ENCODE measurements around the gene MB21D2. TPM values are rescaled to one million over a fixed set of nuclear protein-coding genes. Genes with fewer than 3 reads are reported as not detected.

The MB21D2 gene
- total RNA-seq, 3 donors from 2014 or later, result 1.9 to 4.0 (median 2.7) TPM

DNA sequence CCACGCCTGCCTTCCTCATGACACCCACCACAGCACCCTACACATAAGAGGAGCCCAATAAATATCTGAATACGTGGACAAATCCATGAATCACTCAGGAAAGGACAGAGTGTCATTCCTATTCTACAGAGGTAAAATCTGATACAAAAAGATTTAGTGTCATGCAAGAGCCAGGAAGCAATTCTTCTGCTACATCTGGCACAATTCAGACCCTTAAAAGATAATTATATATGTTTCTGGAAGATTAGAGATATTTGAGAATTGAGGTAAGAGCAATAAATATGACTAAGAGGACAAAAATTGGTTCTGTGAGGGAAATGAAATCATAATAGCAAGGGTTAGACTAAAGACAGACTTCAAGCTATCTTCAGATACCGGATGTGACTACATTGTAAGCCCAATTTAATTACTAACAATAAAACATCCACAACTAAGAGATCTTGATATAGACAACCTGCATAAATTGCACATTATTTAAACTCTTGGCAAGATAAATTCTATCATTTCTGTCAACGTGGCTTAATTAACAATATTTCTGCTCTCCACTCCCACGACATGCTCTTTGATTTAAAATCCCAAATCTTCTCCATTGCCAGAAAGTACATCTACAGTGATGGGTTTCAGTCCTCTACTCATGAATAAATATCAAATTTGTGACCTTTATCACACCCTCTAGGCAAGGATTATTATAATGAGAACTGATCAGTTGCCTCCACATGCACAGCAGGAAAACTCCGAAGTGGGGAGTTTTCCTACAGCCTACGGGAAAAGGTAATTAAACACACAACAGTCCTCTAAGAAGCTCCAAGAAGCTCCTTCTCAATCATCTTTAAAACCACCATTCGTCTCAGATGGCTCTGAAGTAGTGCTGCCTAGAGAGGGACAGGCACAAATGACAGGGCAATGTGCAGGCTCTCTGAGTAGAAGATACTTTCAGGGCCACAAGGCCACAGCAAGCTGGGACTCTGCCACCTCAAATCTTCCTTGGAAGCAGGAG lies 32.6 kb downstream of the MB21D2 start:
- Histone ChIP-seq H3K9me3 (no peaks in the 10 kb centered on the region), H3K36me3 (ENCODE audit: low read depth) (no peaks in the 10 kb centered on the region), H3K4me1 (ENCODE audit: low read depth) (peaks cover 3% of the 10 kb centered on the region), H3K4me3 (no peak overlapping the region)
- ATAC-seq, result no peak
- DNase-seq, result no peak
- intact Hi-C loops (cut with DNase I, micrococcal nuclease), result no loop called here
- TF ChIP-seq, protein P1, sequence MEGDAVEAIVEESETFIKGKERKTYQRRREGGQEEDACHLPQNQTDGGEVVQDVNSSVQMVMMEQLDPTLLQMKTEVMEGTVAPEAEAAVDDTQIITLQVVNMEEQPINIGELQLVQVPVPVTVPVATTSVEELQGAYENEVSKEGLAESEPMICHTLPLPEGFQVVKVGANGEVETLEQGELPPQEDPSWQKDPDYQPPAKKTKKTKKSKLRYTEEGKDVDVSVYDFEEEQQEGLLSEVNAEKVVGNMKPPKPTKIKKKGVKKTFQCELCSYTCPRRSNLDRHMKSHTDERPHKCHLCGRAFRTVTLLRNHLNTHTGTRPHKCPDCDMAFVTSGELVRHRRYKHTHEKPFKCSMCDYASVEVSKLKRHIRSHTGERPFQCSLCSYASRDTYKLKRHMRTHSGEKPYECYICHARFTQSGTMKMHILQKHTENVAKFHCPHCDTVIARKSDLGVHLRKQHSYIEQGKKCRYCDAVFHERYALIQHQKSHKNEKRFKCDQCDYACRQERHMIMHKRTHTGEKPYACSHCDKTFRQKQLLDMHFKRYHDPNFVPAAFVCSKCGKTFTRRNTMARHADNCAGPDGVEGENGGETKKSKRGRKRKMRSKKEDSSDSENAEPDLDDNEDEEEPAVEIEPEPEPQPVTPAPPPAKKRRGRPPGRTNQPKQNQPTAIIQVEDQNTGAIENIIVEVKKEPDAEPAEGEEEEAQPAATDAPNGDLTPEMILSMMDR (IDR thresholded peaks at IDR 0.05), result no peak

DNA sequence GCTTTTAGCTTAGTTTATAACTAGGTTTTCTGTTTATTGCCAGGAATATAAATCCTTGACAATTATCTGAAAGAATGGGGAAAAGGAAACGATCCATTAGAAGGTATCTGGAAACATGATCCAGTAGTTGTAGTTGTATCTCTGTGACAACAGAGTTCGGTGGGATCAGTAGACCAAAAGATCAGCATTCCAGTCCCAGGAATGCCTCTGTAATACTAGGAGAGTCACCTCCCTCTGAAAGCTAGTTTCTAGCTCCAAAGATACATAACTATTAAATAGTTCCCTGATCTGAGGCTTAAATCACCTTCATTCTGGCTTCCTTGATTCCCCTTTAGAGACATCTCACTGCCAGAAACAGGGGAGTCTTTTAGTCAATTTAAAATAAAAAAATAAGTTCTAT lies 34.1 kb downstream of the MB21D2 start:
- Histone ChIP-seq H3K36me3 (ENCODE audit: low read depth) (no peaks in the 10 kb centered on the region), H3K9me3 (no peaks in the 10 kb centered on the region), H3K4me1 (ENCODE audit: low read depth) (no peaks in the 10 kb centered on the region), H3K4me3 (no peak overlapping the region)
- intact Hi-C loops (cut with DNase I, micrococcal nuclease), result no loop called here
- ATAC-seq, result no peak
- TF ChIP-seq, protein P1 (IDR thresholded peaks at IDR 0.05), result no peak
- DNase-seq, result no peak

DNA sequence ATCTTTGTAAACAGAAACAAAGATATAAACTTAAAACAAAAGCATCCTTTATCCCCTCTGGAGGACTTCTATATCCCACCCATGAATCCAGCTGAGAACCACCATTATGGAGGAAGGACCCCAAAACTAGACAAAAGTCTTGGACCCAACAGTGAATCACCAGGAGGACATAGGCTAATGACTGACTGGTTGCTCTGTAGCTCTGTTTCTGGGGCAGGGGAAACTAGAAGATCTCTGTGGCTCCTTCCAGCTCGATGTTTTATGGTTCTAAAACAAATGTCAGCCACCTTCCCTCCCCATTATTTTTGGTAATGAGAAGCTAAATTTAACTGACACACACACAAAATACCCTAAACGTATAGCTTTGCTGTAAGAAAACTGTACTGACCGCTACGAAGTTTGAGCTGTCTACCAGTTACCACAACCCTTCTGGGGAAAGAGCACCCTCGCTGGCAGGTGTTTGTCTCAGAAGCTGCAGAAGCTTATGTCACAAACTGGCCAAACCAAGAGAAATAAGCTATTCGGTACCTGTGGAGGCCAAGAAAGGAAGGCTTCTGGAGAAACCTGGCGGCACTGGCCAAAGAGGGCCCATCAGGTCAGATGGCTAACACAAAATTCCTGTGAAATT lies 36.4 kb downstream of the MB21D2 start:
- intact Hi-C loops (cut with DNase I, micrococcal nuclease), result no loop called here
- Histone ChIP-seq H3K4me1 (ENCODE audit: low read depth) (no peaks in the 10 kb centered on the region), H3K4me3 (no peak overlapping the region), H3K9me3 (no peaks in the 10 kb centered on the region), H3K36me3 (ENCODE audit: low read depth) (no peaks in the 10 kb centered on the region)
- TF ChIP-seq, protein P1 (IDR thresholded peaks at IDR 0.05), result no peak
- ATAC-seq, result no peak
- DNase-seq, result no peak

DNA sequence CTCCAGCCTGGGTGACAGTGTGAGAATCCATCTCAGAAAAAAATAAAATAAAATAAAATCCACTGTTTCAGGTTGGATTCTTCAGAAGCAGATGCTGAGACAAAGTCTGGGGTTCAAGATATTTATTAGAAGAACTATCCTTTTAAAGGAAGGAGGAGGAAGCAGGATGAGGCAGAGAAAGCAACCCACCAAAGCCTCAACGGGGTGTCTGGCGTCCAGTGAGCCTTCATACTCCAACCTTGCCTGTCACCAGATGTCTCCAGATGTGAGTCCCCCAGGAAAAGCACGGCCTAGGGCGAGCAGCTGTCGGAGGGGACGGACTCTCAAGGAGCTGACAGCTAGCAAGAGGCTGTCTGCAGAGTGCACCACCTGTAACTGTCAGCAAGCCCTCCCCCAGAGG lies 37.3 kb downstream of the MB21D2 start:
- H3K4me1 ChIP-seq (ENCODE audit: low read depth), result no peaks in the 10 kb centered on the region
- no peaks in the 10 kb centered on the region for H3K36me3 ChIP-seq (ENCODE audit: low read depth)
- TF ChIP-seq, protein P1 (IDR thresholded peaks at IDR 0.05), result no peak
- intact Hi-C loops (cut with DNase I, micrococcal nuclease), result no loop called here
- no peaks in the 10 kb centered on the region for H3K9me3 ChIP-seq
- no peak overlapping the region for H3K4me3 ChIP-seq
- no peak for DNase-seq
- ATAC-seq, result no peak

DNA sequence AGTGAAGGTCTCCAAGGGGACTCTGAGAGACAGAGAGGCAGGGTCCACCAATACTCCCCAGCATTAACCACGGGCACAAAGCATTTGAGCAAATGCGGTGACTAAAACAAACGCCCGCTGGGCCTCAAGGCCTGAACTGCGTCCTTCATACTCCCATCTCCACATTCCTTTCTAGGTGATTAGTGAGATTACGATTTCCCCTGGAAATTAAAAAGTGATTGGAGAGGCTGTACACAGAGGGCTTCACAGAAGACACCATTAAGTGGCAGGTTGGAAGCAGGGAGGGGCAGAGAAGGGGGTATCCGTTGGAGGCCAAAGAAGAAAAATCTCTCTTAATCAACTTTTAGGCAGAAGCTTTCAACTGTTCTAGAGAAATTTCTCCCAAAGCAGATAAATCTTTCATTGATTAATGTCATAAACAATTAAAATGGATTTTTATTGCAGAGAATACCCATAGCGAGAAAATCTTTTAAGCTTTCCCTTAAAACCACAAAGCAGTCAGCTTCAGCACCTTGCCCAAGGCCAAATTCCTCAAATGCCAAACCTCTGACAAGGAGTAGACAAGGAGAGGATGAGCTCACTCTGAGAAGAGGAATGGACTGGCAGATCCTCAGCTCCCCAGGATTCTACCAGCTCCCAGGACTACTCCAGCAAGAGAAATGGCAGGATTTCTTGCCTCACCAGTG lies 38.2 kb downstream of the MB21D2 start:
- no peaks in the 10 kb centered on the region for H3K36me3 ChIP-seq (ENCODE audit: low read depth)
- ATAC-seq (no peak), DNase-seq (no peak)
- TF ChIP-seq, protein P1 (IDR thresholded peaks at IDR 0.05), result no peak
- H3K4me3 ChIP-seq, result no peak overlapping the region
- H3K9me3 ChIP-seq, result no peaks in the 10 kb centered on the region
- H3K4me1 ChIP-seq (ENCODE audit: low read depth), result no peaks in the 10 kb centered on the region
- intact Hi-C loops (cut with DNase I, micrococcal nuclease), result no loop called here

All from mucosa of descending colon (tissue), 3 donors.